Natural killer cell (primary cell): ENCODE data around the gene ING3. TPM values are rescaled to one million over a fixed set of nuclear protein-coding genes. Genes with fewer than 3 reads are reported as not detected.
A peak's percentile ranks its signal among the peaks of the same experiment; 100 is the strongest.

Experiments used
- ATAC-seq, 3 donors: fragments of 150-1000 bp in 2 of 3; fragments of 200-7000 bp in 1 of 3; cut with Tn5 transposase; 1 replicate in 1 of 3; 2 replicates in 2 of 3; pipeline ENCODE4 v1.10.0; 2021; ENCODE audit warnings: mild to moderate bottlenecking in 2 of 3, moderate library complexity in 2 of 3
- DNase-seq, 2 donors: peaks; one replicate each; pipeline versions ENCODE4 v3.0.0 to v3.0.0-alpha.2; 2013 to 2021; ENCODE audit warnings: mixed read lengths in 1 of 2
- H3K27ac ChIP-seq: one replicate; pipeline ENCODE4 v1.5.1; 2013; ENCODE audit warnings: mild to moderate bottlenecking, low read length
- H3K27me3 ChIP-seq: one replicate; pipeline ENCODE4 v1.6.1; 2013; ENCODE audit warnings: low read length; ENCODE audit not compliant: control insufficient read depth, insufficient read depth
- H3K36me3 ChIP-seq: one replicate; pipeline ENCODE4 v1.6.1; 2013; ENCODE audit warnings: low read length; ENCODE audit not compliant: control insufficient read depth, insufficient read depth
- H3K4me1 ChIP-seq: one replicate; pipeline ENCODE4 v1.6.1; 2013; ENCODE audit warnings: low read length; ENCODE audit not compliant: control insufficient read depth, insufficient read depth
- H3K4me3 ChIP-seq: one replicate; pipeline ENCODE4 v1.5.1; 2013; ENCODE audit warnings: low read length
- H3K9me3 ChIP-seq: one replicate; pipeline ENCODE4 v1.6.1; 2013; ENCODE audit warnings: low read length; ENCODE audit not compliant: control insufficient read depth, insufficient read depth
- H3K27ac Mint-ChIP-seq, 2 donors: one replicate each; pipeline ENCODE4 v1.8.0; 2022; ENCODE audit warnings: mild to moderate bottlenecking in 2 of 2, mixed read lengths in 2 of 2, moderate library complexity in 1 of 2
- H3K27me3 Mint-ChIP-seq, 2 donors: one replicate each; pipeline ENCODE4 v1.8.0; 2022; ENCODE audit warnings: low read depth in 2 of 2, mixed read lengths in 2 of 2
- H3K36me3 Mint-ChIP-seq: one replicate; pipeline ENCODE4 v1.8.0; 2022; ENCODE audit warnings: mixed read lengths
- H3K4me1 Mint-ChIP-seq, 2 donors: one replicate each; pipeline ENCODE4 v1.8.0; 2022; ENCODE audit warnings: mixed read lengths in 2 of 2
- H3K4me3 Mint-ChIP-seq: one replicate; pipeline ENCODE4 v1.8.0; 2022; ENCODE audit warnings: mild to moderate bottlenecking, moderate library complexity, mixed read lengths
- H3K9me3 Mint-ChIP-seq, 2 donors: one replicate each; pipeline ENCODE4 v1.8.0; 2022; ENCODE audit warnings: mixed read lengths in 2 of 2
- CTCF ChIP-seq: fragments of 200-600 bp; IDR thresholded peaks from one replicate; pipeline ENCODE4 v1.8.0; 2022; ENCODE audit warnings: antibody characterized with exemption
- WGBS: methylation state at CpG from one replicate; pipeline ENCODE4 v1.1.7; 2013; ENCODE audit warnings: missing lambda C conversion rate; ENCODE audit not compliant: insufficient coverage; 5-methylcytosine and 5-hydroxymethylcytosine counted together
- intact Hi-C: fragments of 100-400 bp; cut with micrococcal nuclease; formaldehyde crosslinking; loops from one replicate; pipeline ENCODE4 v1.14.2; 2022
- total RNA-seq, 4 donors: library from RNA; stranded (reverse); fragments of 120-200 nt in 1 of 4; gene quantifications; one replicate each; pipeline versions ENCODE4 v1.2.3 to v1.2.4, GENCODE V29; 2013 to 2022

ING3 gene
- total RNA-seq, 3 donors from 2014 or later (not counting 1 experiment from before 2014, with no cell fraction given): 45.7 to 56.2 (median 50.1) TPM

GRCh38 chr7:120986650-120987049, 36.1 kb downstream of the ING3 start:
- Mint-ChIP-seq H3K27me3 (peaks cover 31 to 43% of the 10 kb centered on the region in 2 donors), H3K4me1 (peaks cover 22 to 26% of the 10 kb centered on the region in 2 donors), H3K9me3 (no peaks in the 10 kb centered on the region), H3K36me3 (no peaks in the 10 kb centered on the region), H3K4me3 (no peak overlapping the region), H3K27ac (no peak overlapping the region)
- Histone ChIP-seq H3K27me3 (peaks cover 28% of the 10 kb centered on the region), H3K36me3 (no peaks in the 10 kb centered on the region), H3K4me3 (no peak overlapping the region), H3K27ac (no peak overlapping the region), H3K4me1 (peaks cover 13% of the 10 kb centered on the region), H3K9me3 (no peaks in the 10 kb centered on the region)
- DNase-seq (no peak), ATAC-seq (no peak)
- intact Hi-C loops: loop anchor here (1.0 to 10.0 kb wide), 5 partner anchors 62 to 1008 kb away; no protein-coding TSS in a partner anchor
- 89% methylated on average over 2 of the region's 2 CpGs for WGBS
- no peak for TF ChIP-seq CTCF

- ATAC-seq: no peak
- peak overlapping the region; percentile 85 for H3K4me3 Mint-ChIP-seq
- intact Hi-C loops: loop anchor here (1.0 to 10.0 kb wide), 5 partner anchors 62 to 1008 kb away; no protein-coding TSS in a partner anchor
These were observed 36.7 kb downstream of the ING3 start for GRCh38 chr7:120987280-120987679.

GRCh38 chr7:120987683-120988590, 37.4 kb downstream of the ING3 start:
- Histone ChIP-seq H3K9me3 (no peaks in the 10 kb centered on the region), H3K27ac (no peak overlapping the region), H3K4me1 (peaks cover 13% of the 10 kb centered on the region), H3K36me3 (no peaks in the 10 kb centered on the region), H3K4me3 (peak overlapping the region; percentile 33), H3K27me3 (peaks cover 28% of the 10 kb centered on the region)
- Mint-ChIP-seq H3K4me3 (peak overlapping the region; percentile 85), H3K27me3 (peaks cover 36 to 53% of the 10 kb centered on the region in 2 donors), H3K4me1 (peaks cover 22 to 26% of the 10 kb centered on the region in 2 donors), H3K9me3 (no peaks in the 10 kb centered on the region), H3K27ac (peak overlapping the region in 1 of 2 donors; percentile 14), H3K36me3 (no peaks in the 10 kb centered on the region)
- DNase-seq (peak; percentile 76 to 94), ATAC-seq (peak; percentile 96 to 98 (median 97))
- intact Hi-C loops: loop anchor here (1.0 to 10.0 kb wide), 5 partner anchors 63 to 1007 kb away; no protein-coding TSS in a partner anchor
- peak; percentile 95 for TF ChIP-seq CTCF
- under 1% methylated on average over 12 of the region's 12 CpGs for WGBS

More at GRCh38 chr7:120987280-120987679, 36.7 kb downstream of the ING3 start:
- peaks cover 22 to 26% of the 10 kb centered on the region in 2 donors for H3K4me1 Mint-ChIP-seq
- WGBS: 3% methylated on average over 2 of the region's 3 CpGs
- Histone ChIP-seq H3K27me3 (peaks cover 28% of the 10 kb centered on the region), H3K27ac (no peak overlapping the region), H3K9me3 (no peaks in the 10 kb centered on the region), H3K4me1 (peaks cover 13% of the 10 kb centered on the region), H3K36me3 (no peaks in the 10 kb centered on the region), H3K4me3 (no peak overlapping the region)
- TF ChIP-seq CTCF: no peak
- H3K9me3 Mint-ChIP-seq: no peaks in the 10 kb centered on the region
- H3K27me3 Mint-ChIP-seq: peaks cover 34 to 49% of the 10 kb centered on the region in 2 donors
- no peak for DNase-seq
- no peak overlapping the region for H3K27ac Mint-ChIP-seq
- H3K36me3 Mint-ChIP-seq: no peaks in the 10 kb centered on the region
